Stimulated activated CD4-positive, alpha-beta T cell treated with anti-CD3 and anti-CD28 coated beads, TNF-alpha, amount 100 ng/mL, for 1 hour (primary cell): ENCODE results near the gene C1QTNF12.

Experiments
- DNase-seq, 3 donors: peaks; one replicate each; pipeline ENCODE4 v3.0.0-alpha.2; 2020; ENCODE audit warnings: low read depth in 3 of 3, low spot score in 1 of 3

C1QTNF12 gene

GRCh38 chr1:1229770-1230169 lies 16.8 kb downstream of the C1QTNF12 start:
- no peak for DNase-seq

- DNase-seq = no peak
Observed at GRCh38 chr1:1228596-1229321, 17.8 kb downstream of the C1QTNF12 start.

GRCh38 chr1:1228187-1228586 lies 18.3 kb downstream of the C1QTNF12 start:
- DNase-seq = no peak

- DNase-seq = no peak
Observed at GRCh38 chr1:1227386-1227785, 19.1 kb downstream of the C1QTNF12 start.

GRCh38 chr1:1226566-1227362 lies 19.8 kb downstream of the C1QTNF12 start:
- DNase-seq = no peak

GRCh38 chr1:1225913-1226312 lies 20.6 kb downstream of the C1QTNF12 start:
- DNase-seq = no peak

GRCh38 chr1:1225238-1225845 lies 21.2 kb downstream of the C1QTNF12 start:
- DNase-seq = no peak

- DNase-seq = no peak
Observed at GRCh38 chr1:1223891-1224290, 22.6 kb downstream of the C1QTNF12 start.

GRCh38 chr1:1223321-1223720 lies 23.2 kb downstream of the C1QTNF12 start:
- DNase-seq = no peak

- DNase-seq = no peak
Observed at GRCh38 chr1:1222575-1223225, 23.8 kb downstream of the C1QTNF12 start.

- DNase-seq = no peak
Observed at GRCh38 chr1:1221887-1222574, 24.5 kb downstream of the C1QTNF12 start.

GRCh38 chr1:1220197-1220596 lies 26.3 kb downstream of the C1QTNF12 start:
- DNase-seq = no peak

- no peak for DNase-seq
Observed at GRCh38 chr1:1219341-1219740, 27.2 kb downstream of the C1QTNF12 start.

GRCh38 chr1:1218524-1219200 lies 27.9 kb downstream of the C1QTNF12 start:
- no peak for DNase-seq

- no peak for DNase-seq
Observed at GRCh38 chr1:1217621-1218523, 28.6 kb downstream of the C1QTNF12 start.

GRCh38 chr1:1216770-1217620 lies 29.5 kb downstream of the C1QTNF12 start:
- no peak for DNase-seq

GRCh38 chr1:1215881-1216605 lies 30.5 kb downstream of the C1QTNF12 start:
- DNase-seq = no peak
